PFSK-1 (cell line): ENCODE measurements around the gene BPIFB2.

Source experiments
- FOXP2 ChIP-seq: optimal IDR thresholded peaks from 2 replicates; pipeline ENCODE3; 2011; ENCODE audit warnings: borderline replicate concordance, control low read depth, inconsistent platforms; ENCODE audit not compliant: insufficient read depth; ENCODE audit errors: extremely low read length, extremely low read depth
- POLR2AphosphoS5 ChIP-seq: IDR thresholded peaks from 2 replicates; pipeline ENCODE4 v1.6.1; 2012; ENCODE audit warnings: low read depth, mild to moderate bottlenecking, control low read depth, low read length, moderate library complexity
- REST ChIP-seq, 2 experiments: IDR thresholded peaks; 2 replicates each; pipeline versions ENCODE4 v1.6.1 to v1.8.0; 2011 to 2012; ENCODE audit warnings: low read depth in 2 of 2, low read length in 2 of 2, control low read depth in 1 of 2, inconsistent platforms in 1 of 2, mild to moderate bottlenecking in 1 of 2, moderate library complexity in 1 of 2; ENCODE audit not compliant: insufficient read depth in 1 of 2
- SIN3A ChIP-seq: IDR thresholded peaks from 2 replicates; pipeline ENCODE4 v1.6.1; 2012; ENCODE audit warnings: mild to moderate bottlenecking, low read length, moderate library complexity, borderline replicate concordance; ENCODE audit not compliant: insufficient read depth
- TAF1 ChIP-seq: IDR thresholded peaks from 2 replicates; pipeline ENCODE4 v1.6.1; 2012; ENCODE audit warnings: low read length, control low read depth, borderline replicate concordance; ENCODE audit not compliant: insufficient read depth

BPIFB2 gene

GRCh38 chr20:32969356-32970114 lies 38.0 kb upstream of the BPIFB2 start:
- TF ChIP-seq REST (IDR thresholded peaks at IDR 0.05; ENCODE audit: insufficient read depth in 1 of 2, low read depth in 2 of 2, low read length in 2 of 2) (no peak), SIN3A (no peak), POLR2AphosphoS5 (no peak), FOXP2 (no peak), TAF1 (no peak)

- no peak for TF ChIP-seq SIN3A
- TF ChIP-seq POLR2AphosphoS5: no peak
These were observed 37.2 kb upstream of the BPIFB2 start for GRCh38 chr20:32970115-32970972.

DNA sequence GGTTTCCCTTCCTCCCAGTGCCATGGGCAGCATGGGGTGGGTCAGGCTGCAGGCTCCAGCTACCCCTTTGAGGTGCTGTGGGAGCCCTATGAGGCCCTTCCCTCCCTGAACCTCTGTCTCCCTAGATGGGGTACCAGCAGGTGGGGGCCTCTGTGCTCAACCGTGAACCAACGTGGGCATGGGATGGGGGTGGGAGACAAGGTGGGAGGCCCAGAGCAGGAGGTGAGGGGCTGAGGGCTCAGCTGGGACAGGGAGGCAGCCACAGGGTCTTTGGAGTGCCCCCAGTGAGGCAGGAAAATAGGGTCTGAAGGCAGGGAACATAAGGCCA lies 36.6 kb upstream of the BPIFB2 start:
- TF ChIP-seq FOXP2 (no peak), TAF1 (no peak)

- TF ChIP-seq POLR2AphosphoS5: no peak
These were observed 35.8 kb upstream of the BPIFB2 start for GRCh38 chr20:32971703-32972161.

DNA sequence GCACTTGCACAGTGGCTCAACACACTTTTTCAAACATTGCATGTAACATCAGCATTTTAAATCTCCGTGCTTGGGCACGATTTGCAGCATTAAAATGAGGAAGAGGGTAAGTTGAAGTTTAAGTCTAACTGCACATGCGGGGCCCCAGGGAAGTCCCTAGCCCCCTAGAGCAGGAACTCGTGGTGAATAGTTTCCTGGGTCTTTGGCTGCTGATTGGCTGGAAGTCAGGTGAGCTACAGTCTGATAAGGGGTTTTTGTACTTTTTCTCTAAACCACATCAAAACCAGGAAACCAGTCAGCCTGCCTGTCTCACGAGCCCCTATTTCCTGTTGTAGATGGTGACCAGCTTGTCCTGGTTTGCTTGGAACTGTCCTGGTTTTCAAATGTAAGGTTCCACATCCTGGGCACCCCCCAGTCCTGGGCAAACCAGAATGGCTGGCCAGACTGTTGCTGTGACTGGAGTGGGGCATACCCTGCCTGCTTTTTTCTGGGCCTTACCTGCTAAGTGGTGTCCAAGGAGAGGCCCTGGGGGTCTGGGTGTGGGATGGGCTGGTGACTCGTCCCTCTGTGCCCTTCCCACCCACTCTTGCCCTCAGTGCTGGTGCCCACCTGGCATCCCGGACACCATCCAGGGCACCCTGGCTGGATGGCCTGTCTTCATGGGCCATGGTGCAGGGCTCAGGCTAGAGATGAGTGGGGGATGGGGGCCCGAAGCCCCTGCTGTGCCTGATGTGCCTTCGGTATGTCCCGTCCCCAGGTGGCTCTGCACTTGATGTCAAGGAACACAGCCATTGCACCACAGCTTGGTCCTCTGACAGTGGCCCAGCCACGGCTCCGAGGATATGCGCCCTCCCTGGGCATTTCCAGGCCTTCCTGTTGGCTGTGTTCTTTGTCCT lies 35.1 kb upstream of the BPIFB2 start:
- TF ChIP-seq REST (IDR thresholded peaks at IDR 0.05; ENCODE audit: insufficient read depth in 1 of 2, low read depth in 2 of 2, low read length in 2 of 2) (no peak), SIN3A (no peak), FOXP2 (no peak), TAF1 (no peak), POLR2AphosphoS5 (no peak)

GRCh38 chr20:32973077-32973717 lies 34.3 kb upstream of the BPIFB2 start:
- no peak for TF ChIP-seq POLR2AphosphoS5
- TF ChIP-seq REST (IDR thresholded peaks at IDR 0.05; ENCODE audit: insufficient read depth in 1 of 2, low read depth in 2 of 2, low read length in 2 of 2): no peak
- no peak for TF ChIP-seq SIN3A
- TF ChIP-seq FOXP2: no peak
- TF ChIP-seq TAF1: no peak
